ENCODE data around the gene COL1A2.

DNA sequence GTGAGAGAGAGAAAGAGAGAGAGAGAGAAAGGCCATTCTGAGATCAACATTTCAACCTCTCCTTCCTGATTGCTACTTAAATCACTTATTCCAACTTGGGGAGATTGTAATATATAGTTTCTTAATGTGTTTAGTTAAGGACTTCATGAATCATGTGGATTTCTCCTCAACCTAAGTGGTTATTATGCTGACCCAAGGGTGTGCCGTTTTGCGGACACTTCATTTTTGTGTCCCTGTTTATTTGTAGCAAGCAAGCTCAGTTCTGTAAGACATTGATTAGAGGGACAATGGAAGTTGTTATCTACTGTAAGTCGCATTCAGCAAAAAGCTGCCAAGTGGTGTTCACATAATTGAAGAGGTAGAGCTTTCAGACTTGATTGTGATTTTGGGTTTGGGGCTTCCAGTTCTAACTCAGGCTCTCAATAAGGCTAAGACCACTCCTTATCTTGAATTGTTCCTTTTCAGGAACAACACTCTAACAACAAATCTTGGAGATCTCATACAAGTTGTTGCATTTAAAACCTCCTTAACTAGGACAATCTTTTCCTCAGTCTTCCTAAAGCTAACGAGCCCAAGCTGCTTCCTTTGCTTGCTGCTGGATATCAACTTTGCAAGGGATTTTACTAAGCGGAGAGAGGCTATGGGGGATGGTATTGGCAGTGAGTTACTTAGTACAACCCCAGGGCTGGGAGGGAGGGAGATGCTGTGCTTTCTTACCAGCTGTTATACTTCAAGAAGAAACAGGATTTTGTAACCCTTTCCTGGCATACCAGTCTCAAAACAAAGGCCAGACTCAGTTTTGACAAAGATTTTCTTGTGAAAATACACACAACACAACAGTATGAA, 19.8 kb upstream of the COL1A2 start:
- TF ChIP-seq, protein P1, sequence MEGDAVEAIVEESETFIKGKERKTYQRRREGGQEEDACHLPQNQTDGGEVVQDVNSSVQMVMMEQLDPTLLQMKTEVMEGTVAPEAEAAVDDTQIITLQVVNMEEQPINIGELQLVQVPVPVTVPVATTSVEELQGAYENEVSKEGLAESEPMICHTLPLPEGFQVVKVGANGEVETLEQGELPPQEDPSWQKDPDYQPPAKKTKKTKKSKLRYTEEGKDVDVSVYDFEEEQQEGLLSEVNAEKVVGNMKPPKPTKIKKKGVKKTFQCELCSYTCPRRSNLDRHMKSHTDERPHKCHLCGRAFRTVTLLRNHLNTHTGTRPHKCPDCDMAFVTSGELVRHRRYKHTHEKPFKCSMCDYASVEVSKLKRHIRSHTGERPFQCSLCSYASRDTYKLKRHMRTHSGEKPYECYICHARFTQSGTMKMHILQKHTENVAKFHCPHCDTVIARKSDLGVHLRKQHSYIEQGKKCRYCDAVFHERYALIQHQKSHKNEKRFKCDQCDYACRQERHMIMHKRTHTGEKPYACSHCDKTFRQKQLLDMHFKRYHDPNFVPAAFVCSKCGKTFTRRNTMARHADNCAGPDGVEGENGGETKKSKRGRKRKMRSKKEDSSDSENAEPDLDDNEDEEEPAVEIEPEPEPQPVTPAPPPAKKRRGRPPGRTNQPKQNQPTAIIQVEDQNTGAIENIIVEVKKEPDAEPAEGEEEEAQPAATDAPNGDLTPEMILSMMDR (IDR thresholded peaks at IDR 0.05; ENCODE audit: borderline replicate concordance, extremely low read depth, low read length, poor library complexity, severe bottlenecking), result no peak
- no peak for TF ChIP-seq EZH2 (IDR thresholded peaks at IDR 0.05; ENCODE audit: borderline replicate concordance, low read depth, low read length, severe bottlenecking)
